HG03095 (cell line): ENCODE results near the gene G6PC3.
A peak's percentile ranks its signal among the peaks of the same experiment; 100 is the strongest.

Experiments
- ATAC-seq: cut with Tn5 transposase; IDR thresholded peaks from one replicate; pipeline ENCODE4 v1.9.1; 2021; ENCODE audit warnings: moderate library complexity; ENCODE audit not compliant: unreplicated experiment

The G6PC3 gene

DNA sequence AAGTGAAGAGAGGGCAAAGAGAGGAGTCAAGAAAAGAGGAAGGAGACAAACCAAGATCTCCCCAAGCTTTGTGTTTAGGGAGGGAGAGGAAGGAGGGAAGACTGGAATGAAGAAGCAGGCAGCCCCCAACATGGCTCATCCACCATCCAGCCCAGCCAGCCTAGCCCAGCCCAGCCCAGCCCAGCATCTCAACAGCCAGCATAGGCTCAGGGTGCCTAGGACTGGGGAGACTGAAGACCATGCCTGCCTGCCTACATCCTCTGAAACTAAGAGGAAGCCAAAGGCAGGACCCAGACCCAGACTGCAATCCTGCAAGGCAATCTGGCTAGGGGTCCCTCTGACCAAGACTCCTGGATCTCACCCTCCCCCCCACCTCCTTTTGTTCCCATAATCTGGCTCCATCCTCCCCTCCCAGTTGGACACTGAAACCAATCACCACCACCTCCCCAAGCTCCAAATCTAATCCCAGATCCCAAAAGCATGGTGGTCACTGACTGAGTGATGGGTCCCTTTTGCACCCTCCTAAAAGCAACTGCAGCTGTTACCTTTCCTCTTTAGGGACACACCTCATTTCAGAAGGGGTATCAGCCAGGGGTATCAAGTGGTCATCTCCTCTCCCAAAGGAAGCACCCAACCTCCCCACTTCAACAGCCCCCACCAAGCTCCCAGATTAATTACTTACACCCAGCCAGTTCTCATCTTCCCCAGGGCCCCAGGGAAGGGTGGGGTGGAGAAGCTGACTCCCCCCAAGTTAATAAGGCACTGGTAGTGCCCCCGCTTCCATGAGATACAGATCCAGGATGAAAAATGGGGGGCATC, 51.7 kb downstream of the G6PC3 start:
- ATAC-seq, result no peak

DNA sequence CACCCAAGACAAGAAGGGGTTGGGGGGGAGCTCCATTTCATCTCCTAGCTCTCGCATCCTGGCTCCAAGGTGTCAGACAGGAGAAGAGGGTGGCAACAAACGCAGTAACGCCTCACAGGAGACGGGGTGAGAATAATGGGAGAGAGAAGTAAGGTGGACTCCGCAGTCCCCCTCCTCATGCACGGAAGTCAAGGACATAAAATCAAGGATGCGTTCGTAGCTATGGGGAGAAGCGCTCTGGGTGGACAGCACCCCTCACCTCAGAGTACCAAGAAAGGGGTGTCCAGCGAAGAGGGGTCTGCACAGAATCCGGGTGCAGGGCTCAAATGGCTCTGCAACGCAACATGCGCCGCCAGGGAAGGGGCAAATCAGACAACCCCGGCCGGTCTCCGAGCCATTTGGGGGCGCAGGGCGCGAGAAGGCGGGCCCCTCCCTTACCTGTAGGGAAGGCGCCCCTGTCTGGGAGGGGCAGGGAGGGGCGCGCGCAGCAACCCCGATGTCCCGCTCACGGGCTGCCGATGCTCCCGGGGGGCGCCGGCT, 52.4 kb downstream of the G6PC3 start:
- no peak for ATAC-seq

DNA sequence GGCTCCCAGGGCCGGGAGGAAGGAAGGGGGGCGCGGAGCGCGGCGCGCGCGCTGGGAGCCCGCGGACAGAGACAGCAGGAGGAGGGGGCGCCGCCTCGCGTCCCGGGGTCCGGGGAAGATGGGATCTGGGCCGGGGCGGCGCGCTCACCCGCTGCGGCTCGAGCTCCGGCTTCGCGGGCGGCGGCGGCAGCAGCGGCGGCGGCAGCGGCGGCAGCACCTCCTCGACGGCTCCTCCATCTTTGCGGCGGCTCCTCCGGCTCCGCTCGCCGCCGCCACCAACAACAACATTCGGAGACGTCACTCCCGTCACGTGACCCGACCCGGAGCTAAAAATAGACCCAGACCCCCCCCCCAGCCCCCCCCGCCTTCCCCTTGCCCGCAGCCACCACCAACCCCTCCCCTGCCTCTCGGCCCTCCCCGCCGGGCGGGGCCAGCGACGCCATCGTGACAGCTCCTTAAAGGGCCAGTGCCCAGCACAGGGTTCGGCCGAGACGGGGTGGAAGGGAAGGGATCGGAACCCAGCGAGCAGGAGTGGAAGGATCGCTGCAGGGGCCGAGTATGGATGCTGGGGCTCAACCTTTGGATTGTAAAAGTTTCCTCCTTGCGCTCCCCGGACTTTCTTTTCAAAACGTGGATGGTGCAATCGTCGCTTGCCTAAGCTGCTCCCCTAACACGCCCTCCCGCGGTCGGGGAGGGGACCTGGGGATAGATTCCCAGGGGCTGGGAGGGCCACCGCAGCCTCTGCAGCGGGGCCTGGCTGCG, 53.0 kb downstream of the G6PC3 start, which contains the start of gene HDAC5:
HDAC5 (minus strand) TSS at position 286 of the 762 bp plus-strand sequence. CDS start 6,126 bp downstream, outside the sequence.
- peak; percentile 67 for ATAC-seq

DNA sequence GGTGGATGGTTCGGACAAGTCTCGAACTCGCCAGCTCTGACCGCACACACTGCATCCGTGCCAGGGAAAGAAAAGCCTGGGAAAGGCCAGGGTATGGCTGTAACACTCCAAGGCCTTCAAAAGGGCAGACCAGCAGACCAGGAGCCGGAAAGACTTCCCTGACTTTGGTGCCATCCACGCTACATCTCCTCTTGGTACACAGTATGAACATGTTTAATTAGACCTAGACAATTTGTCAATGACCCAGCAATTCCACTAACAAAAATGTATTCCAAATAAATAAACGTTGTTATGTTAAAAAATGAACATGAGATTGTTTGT, 53.5 kb downstream of the G6PC3 start:
- no peak for ATAC-seq
